ENCODE results near the gene HPX.
"Not testable (repeated sequence)": the region's sequence is repeated elsewhere in the genome, so short reads cannot be mapped to it uniquely, and the experiment has no call there.

HPX gene

DNA sequence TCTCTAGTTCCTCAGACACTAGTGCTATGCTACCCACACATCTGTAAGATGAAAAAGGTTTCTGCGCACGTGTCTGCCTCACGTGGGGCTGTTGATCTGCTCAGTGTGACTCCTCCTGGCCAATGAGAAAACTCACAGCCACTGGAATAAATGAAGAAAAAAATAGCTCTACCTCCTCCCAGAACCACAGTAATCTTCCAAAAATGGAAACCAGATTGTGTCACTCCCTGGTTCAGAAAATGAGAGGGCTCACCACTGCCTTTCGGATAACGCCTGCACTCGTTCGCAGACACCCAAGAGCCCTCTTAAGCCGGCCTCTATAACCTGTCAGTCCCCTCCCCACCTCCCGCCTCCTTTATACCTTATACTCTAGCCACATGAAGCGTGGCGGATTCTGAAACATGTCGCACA is 27.0 kb downstream of the HPX start:
- no peak for DNase-seq

- DNase-seq, result no peak
Observed at GRCh38 chr11:6411594-6412031, 29.2 kb downstream of the HPX start.

DNA sequence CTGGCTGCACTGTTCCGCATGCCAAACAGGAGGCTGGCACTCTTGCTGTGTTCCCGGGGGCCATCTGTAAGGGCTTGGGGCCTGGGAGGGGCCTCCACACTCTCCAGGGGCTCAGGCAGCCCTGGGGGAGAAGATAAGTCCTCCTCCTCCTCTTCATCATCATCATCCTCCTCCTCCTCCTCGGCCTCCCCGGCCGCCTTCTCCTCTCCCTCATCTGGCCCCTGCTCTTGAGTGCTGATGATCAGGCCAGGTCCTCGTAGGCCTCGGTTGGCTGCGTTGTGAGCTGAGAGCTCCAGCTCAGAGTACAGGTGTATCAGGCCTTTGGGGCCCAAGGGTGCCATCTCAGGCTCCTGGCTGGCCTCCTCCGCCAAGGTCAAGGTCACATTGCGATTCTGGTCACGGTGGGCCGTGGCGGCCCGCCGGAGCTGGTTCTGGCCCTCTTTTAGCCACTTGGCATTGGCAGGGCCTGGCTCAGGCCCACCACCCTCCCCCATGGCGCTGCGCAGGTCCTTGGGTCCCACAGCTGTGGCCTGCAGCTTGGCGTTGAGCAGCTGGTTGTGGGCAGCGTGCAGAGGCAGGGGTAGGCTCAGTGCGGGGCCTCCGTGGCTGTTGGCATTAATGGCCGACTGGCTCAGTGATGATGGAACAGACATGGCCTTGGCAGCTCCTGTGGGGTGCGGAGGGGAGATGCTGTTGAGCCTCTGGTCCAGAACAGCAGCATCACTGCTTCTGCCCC is 29.9 kb downstream of the HPX start:
- no peak for DNase-seq

DNA sequence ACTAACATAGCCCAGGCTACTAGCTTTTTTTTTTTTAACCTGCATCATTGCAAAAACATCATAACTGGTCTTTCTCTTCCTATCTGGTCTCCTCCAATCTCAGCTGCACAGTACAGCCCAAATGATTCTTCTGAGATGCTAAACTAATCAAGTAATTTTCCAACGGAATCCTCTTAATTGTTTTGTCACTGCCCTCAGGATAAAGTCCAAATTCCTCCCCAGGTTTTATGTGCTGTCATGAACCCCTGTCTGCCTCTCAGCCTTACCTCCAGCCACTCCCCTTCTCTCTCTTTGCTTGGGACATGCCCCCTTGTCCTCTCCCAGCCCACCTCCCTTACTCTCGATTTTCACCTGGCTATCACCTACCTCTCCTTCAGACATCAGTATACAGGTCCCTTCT is 34.4 kb downstream of the HPX start:
- DNase-seq, result no peak

DNA sequence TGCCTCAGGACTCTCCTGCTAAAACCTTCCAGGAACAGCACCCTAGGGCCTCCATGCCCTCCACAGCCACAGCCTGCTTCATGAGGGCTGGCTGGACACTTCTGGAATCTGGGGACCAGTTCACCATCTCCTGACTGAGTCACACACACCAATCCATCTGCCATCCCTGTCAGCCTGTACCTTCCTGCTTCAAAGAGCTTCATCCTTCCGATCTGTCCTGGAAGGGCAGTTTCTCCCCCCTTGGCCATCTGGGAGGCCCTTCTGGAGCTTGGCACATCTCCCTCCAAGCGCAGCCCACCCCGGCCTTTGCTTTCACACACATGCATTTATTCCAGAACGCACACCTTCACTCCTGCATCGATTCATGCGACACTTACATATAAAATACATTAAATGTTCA is 34.9 kb downstream of the HPX start:
- DNase-seq, result no peak

DNA sequence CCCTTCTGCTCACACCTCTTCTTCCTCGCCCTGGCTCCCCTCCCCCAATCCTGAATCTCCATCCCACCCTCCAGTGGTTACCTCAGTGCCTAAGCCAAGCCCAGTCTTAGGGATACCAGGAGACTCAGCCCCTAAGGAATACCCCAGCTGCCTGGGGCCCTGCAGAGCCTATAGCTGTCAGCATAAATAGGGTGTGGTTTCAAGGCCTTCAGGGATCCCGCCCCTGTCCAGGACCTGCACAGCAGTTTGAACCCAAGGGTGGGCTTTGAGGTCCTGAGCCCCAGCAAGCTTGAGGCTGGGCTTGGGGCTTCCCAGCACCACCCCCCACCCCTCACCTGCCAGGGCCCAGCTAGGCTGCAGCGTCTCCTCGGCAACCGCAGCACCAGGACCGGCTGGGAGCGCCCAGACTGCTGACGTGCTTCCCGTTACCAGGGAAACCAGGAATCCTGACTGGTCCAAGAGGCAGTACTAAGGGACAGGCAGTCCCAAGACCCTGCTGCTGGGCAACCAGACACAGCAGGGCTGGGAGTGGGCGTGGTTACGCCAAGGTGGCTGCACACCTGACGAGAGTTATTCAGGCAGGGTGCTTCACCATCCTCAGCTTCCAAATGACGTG is 35.6 kb downstream of the HPX start:
- DNase-seq, result no peak

DNA sequence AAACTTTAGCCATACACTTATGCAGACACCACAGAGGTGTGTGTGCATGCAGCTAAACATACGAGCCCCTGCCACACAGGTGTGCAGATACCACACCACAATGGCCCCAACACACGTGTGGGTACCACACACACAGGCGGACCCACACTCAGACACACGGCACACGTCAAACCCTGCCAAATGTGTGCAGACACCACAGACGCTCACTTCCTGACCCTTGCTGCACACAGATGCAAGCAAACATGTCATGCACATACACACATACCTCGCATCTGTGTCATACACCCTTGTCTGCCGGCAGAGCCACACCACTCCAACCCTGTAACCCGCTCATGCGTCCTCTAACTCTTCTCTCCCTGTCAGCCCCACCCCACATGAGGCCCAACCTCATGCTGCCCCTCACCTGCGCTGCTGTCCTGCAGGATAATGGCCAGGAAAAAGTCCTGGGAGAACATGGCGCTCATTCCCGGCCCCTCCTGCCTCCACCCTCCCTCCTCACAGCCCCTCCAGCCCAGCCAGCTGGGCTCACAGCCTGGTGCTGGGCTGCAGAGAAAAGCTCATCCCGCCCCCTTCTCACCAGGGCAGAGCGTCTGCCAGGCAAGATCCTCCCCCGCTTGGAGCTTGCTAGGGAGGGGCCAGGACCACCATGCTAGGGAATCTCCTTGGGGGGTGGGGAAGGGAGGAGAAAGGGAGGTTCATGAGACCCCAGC is 36.3 kb downstream of the HPX start:
- no peak for DNase-seq

GRCh38 chr11:6403539-6403938 is 37.2 kb downstream of the HPX start:
- DNase-seq, result no peak

DNA sequence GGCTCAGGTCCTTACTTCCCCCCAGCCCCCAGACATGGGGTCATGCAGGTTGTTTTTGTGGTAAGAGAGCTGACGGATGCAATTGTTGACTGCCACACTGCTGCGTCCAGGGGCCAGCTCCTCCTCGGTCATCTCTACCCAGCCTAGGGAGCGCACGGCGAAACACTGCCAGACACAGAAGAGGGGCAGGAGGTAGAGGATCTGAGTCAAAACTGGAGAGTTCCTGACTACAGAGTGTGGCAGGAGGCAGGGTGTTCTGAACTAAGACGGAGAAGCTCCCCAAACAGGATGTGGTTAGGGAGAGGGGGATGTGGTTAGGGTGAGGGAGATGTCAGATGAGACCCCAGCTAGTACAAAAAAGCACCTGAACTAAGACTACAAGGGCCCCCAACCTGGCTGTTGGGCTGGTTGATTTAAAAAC is 38.2 kb downstream of the HPX start:
- DNase-seq, result no peak

DNA sequence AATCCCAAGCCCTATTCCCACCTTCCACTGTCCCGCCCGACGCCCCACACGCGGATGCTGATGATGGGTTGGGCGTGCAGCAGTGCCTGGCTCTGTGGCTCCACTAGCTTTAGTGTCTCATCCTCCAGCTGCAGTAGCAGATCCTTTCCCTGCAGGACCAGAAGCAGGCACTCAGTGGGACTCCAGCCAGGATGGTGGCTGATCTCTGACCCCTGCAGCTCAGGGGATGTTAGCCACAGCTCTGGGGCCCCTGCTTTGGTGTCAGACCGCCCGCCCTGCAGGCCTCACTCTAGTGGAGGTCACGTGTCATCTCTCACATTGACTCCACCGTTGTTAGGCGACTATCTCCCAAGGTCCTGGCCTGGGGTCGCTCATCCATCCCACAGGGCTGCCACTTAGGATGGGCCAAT is 38.7 kb downstream of the HPX start:
- DNase-seq, result no peak

DNA sequence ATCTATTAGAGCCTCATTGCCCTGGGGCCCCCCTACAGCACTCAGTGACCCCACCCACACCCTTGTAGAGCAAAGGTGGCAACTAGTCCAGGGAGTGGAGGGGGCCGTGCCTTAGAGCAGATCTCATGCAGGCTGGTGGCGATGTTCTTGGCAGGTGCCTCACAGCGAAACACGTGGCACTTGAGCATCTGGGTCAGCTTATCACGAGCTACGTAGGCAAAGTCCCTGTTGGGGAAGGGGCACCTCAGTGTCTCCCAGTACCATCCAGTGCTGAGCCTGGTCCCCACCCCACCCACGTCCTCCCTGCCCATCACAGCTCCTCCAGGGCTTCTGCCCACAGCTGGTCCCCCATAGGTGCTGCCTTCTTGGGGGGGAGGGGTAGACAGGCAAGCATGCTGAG is 39.3 kb downstream of the HPX start:
- DNase-seq, result no peak

- no peak for DNase-seq
Observed at GRCh38 chr11:6400431-6401345, 40.1 kb downstream of the HPX start.

DNA sequence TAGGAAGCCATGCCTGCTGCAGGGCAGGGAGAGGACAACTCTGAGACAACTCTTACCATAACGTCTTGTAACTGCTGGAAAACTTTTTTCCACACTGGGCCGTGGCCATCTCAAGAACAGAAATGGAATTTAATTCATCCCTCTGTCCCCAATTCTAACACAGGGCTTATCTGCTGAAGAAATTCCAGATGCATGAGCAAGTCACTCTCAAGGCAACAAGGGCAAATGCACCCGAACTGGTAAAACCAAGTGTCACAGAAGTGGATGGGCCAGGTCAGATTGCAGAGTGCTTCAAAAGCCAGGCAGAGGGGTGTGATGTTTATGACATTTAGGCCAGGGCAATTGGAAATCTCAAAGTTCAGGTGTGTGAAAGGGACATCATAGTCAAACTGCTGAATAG is 43.2 kb downstream of the HPX start:
- no peak for DNase-seq

DNA sequence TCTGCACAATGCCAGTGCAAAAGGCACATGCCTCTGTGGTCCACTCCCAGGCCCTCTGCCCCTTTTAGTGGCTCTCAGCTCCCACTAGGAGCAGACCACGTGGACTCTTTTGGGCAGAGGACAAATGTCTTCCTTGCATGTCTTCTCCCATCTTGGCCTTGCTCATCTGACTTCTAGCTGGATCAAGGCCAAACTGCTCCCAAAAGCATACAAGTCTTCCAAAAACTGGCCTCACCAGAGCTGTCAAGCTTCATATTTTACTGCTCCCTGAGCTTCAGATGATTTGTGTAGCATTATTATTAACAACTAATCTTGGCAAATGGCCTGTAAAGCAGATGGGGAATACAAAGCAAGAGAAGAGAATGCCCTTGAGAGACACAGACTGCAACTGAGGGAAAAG is 43.6 kb downstream of the HPX start:
- no peak for DNase-seq

DNA sequence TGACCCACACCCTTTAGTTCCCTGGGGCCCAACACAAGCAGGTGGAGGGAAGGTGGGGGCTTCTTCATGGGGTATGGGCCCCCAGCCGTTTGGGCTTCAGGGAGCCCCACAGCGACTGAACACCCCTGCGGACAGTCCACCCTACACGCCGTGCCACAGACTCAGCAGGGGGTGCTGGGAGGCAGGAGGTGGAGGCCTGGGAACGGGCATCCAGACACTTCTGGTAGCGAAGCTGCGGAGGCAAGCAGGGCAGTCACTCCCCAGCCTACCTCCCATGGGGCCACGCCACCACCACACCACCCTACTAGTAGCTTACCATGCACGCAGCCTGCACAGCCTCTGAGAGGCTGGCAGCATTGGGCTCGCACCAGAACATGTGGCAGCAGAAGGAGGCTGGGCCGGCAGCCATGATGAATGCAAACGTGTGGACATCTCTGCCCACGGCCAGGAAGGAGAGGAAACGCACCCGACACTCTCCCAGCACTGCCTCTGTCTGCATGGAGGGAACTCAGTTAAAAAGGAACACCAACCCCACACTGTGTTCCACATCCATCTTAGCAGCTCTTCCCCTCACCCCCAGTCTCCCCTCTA is 45.2 kb downstream of the HPX start:
- DNase-seq, result no peak

- no peak for DNase-seq
Observed at GRCh38 chr11:6393989-6394670, 46.7 kb downstream of the HPX start.

DNA sequence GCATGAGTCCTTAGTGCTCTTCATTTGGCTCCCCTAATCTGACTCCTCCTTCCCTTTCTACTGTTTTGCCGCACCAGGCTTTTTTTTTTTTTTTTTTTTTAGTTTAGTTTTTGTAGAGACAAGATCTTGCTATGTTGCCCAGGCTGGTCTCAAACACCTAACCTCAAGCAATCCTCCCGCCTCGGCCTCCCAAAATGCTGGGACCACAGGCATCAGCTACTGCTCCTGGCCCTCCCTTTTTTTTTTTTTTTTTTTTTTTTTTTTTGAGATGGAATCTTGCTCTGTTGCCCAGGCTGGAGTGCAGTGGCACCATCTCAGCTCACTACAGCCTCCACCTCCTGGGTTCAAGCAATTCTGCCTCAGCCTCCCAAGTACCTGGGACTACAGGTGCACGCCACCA is 48.5 kb downstream of the HPX start:
- not testable (repeated sequence) for DNase-seq

DNA sequence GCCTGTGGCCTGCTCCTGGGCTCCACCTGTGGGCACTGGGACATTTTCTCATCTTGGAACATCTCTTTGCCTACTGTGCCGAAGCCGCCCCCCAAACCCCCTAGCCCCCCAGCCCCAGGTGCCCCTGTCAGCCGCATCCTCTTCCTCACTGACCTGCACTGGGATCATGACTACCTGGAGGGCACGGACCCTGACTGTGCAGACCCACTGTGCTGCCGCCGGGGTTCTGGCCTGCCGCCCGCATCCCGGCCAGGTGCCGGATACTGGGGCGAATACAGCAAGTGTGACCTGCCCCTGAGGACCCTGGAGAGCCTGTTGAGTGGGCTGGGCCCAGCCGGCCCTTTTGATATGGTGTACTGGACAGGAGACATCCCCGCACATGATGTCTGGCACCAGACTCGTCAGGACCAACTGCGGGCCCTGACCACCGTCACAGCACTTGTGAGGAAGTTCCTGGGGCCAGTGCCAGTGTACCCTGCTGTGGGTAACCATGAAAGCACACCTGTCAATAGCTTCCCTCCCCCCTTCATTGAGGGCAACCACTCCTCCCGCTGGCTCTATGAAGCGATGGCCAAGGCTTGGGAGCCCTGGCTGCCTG is 49.2 kb downstream of the HPX start:
- no peak for DNase-seq

DNA sequence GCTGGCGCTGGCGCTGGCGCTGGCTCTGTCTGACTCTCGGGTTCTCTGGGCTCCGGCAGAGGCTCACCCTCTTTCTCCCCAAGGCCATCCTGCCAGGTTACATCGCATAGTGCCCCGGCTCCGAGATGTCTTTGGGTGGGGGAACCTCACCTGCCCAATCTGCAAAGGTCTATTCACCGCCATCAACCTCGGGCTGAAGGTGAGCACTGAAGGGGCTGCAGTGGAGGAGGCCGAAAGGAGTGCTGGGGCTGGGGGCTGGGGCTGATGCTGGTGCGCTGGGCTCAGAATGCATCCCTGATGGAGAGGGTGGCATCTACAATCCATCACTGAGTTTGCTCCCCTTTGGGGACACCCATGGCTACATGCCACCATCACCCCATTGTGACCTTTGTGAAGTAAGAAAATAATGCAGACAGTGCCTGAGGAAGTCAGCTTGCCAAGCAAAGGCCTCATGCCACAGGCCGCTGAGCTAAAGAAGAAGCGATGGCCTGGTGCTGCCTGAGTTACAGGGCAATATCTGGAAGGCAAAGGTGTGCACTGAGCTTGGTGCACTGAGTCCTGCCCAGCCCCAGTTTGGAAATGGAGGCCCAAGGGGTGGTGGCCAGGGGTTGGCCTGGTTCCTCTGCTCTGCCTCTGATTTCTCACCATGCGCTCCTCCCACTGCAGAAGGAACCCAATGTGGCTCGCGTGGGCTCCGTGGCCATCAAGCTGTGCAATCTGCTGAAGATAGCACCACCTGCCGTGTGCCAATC is 49.9 kb downstream of the HPX start:
- DNase-seq, result no peak

GRCh38 chr11:6389905-6390717 is 50.7 kb downstream of the HPX start, which contains the start of gene SMPD1:
Gene SMPD1, plus strand, starts transcription at chr11:6390474. Its CDS starts 125 bp downstream, at chr11:6390599.
- peak; percentile 65 for DNase-seq
